Heart right ventricle (tissue), 16 donors: Measurements from ENCODE around the gene TMEM98. TPM values are rescaled to one million over a fixed set of nuclear protein-coding genes. Genes with fewer than 3 reads are reported as not detected.
A peak's percentile ranks its signal among the peaks of the same experiment; 100 is the strongest.
"Not testable (repeated sequence)": the region's sequence is repeated elsewhere in the genome, so short reads cannot be mapped to it uniquely, and the experiment has no call there.

Experiments used
- ATAC-seq, 8 donors: fragments of 200-7000 bp; cut with Tn5 transposase; one replicate each; pipeline ENCODE4 v1.9.1; 2020; ENCODE audit warnings: mild to moderate bottlenecking in 8 of 8, moderate library complexity in 8 of 8, moderate number of reproducible peaks in 1 of 8
- DNase-seq, 2 donors: peaks; one replicate each; pipeline ENCODE4 v3.0.0-alpha.2; 2020
- H3K27ac ChIP-seq, 10 donors: fragments of 200-600 bp; sonication (generic) in 2 of 10; one replicate each; pipeline versions ENCODE4 v1.5.0 to v1.8.0; 2020 to 2022; ENCODE audit warnings: mild to moderate bottlenecking in 3 of 10
- H3K27me3 ChIP-seq, 7 donors: fragments of 200-600 bp; one replicate each; pipeline ENCODE4 v1.8.0; 2021 to 2022; ENCODE audit warnings: mild to moderate bottlenecking in 2 of 7
- H3K36me3 ChIP-seq, 9 donors: fragments of 200-600 bp; sonication (generic) in 1 of 9; one replicate each; pipeline versions ENCODE4 v1.5.0 to v1.8.0; 2020 to 2022; ENCODE audit warnings: mild to moderate bottlenecking in 2 of 9
- H3K4me1 ChIP-seq, 9 donors: fragments of 200-600 bp; sonication (generic) in 1 of 9; one replicate each; pipeline versions ENCODE4 v1.5.0 to v1.8.0; 2020 to 2022; ENCODE audit warnings: mild to moderate bottlenecking in 4 of 9
- H3K4me3 ChIP-seq, 10 donors: fragments of 200-600 bp; sonication (generic) in 2 of 10; one replicate each; pipeline versions ENCODE4 v1.5.0 to v1.8.0; 2020 to 2022; ENCODE audit warnings: mild to moderate bottlenecking in 7 of 10, moderate library complexity in 2 of 10
- H3K9me3 ChIP-seq, 11 donors: fragments of 200-600 bp in 10 of 11; sonication (generic) in 2 of 11; one replicate each; pipeline versions ENCODE4 v1.5.0 to v1.8.0; 2013 to 2022; ENCODE audit warnings: mild to moderate bottlenecking in 2 of 11, control low read depth in 1 of 11, moderate library complexity in 1 of 11
- WGBS, 2 donors: extraction: QIAGEN DNeasy Blood & Tissue Kit; methylation state at CpG; one replicate each; pipeline ENCODE4 v1.1.7; 2013; ENCODE audit warnings: inconsistent platforms in 1 of 2; 5-methylcytosine and 5-hydroxymethylcytosine counted together
- intact Hi-C, 10 donors: fragments of 100-400 bp; cut with DNase I; formaldehyde crosslinking; loops; one replicate each; pipeline versions ENCODE4 v1.11.1 to v1.14.2; 2022
- polyA plus RNA-seq, 2 donors: library from polyadenylated mRNA; stranded (reverse); fragments of 200-250 nt; gene quantifications; one replicate each; pipeline ENCODE4 v1.2.3, GENCODE V29; 2013
- total RNA-seq, 10 donors: library from RNA; stranded (reverse); fragmentation: NEBNext Ultra II Directional in 3 of 10; extraction: Animal tissue kit (Norgen Biotek cat#: 25700) in 3 of 10; gene quantifications; one replicate each; pipeline versions ENCODE4 v1.2.1 to v1.2.4, GENCODE V29; 2021 to 2023
- TF ChIP-seq, protein P1 (sequence below), 9 donors: fragments of 200-600 bp; sonication (generic) in 2 of 9; IDR thresholded peaks; one replicate each; pipeline versions ENCODE4 v1.5.0 to v1.8.0; 2021 to 2022; ENCODE audit warnings: antibody characterized with exemption in 9 of 9, mild to moderate bottlenecking in 5 of 9, moderate library complexity in 1 of 9
- donor health status: Arrhythmogenic right ventricular cardiomyopathy.
- donor health status: ischemic (EF 13 %, LVEDD 7.1; RV severe dilation, severe dysfunction).
- donor health status: healthy with polysubstance abuse.
- donor health status: DM: no; HTN: yes; CAD: no.
- donor health status: DM: no; HTN: no; CAD: no.
- donor health status: ischemic (EF 25% LVEDD 6.9; RV normal size, moderate dysfunction).
- donor health status: ischemic (EF 25% LVEDD 5.7; RV mildly dilated, moderate dysfunction).
- donor health status: healthy.
- donor health status: DM: yes; HTN: yes; CAD: no.
- donor health status: Ischemic cardiomyopathy.
- donor health status: ischemic (EF 35%, LVEDD 5.7; RV mildly dilated, moderate dysfunction).
- donor health status: nonischemic (EF 11% LVEDD 7.7; RV severe dilation, severe dysfunction).
- donor health status: DM: yes; HTN: yes; CAD: no.
- donor health status: PGD.
- donor health status: ischemic (EF 29% LVEDD 5.4; RV normal size, mild dysfunction).
- donor health status: nonischemic (EF 23%, LVEDD 6.1; RV moderate dilation, normal function).

Gene TMEM98
- total and polyA plus RNA-seq, 12 donors: 5.2 to 19.5 (median 9.9) TPM

DNA sequence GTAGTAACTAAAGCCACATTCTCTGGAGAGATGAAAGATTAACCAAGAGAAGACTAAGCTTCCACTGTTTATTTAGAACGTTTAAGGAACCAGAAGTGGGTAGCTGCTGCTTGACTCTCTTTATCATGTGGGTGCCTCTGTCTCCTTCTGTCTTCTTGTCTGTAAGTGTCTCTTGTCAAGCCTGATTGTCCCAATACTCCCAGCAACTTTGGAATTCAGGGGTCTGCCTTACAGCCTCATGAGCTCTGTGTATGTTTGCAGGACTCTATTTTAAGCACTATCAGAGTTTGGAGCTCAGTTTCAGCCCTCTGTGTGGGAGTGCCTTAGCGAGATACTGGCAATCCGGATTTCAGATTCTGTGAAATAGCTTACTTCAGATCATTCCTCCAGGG, 34.4 kb downstream of the TMEM98 start:
- H3K4me1 ChIP-seq: no peaks in the 10 kb centered on the region

DNA sequence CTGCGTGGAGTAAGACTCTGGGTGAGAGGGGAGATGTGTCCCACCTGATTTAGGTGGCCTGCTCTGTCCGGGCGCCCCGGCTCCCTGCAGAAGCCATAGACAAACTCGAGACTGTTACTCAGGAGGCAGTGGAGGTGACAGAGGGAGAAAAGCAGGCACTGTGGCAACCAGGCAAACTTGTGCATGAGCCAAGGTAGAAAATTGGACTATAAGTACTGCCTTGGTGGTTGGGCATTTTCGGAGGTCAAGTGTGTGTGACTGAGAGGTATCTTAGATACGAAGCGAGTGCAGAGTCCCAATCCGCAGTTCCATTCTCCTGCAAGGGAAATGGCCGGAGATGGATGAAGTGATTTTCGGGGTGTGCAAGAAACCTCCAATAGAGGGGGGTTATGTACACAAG, 36.6 kb downstream of the TMEM98 start:
- H3K4me3 ChIP-seq: no peak overlapping the region
- H3K27me3 ChIP-seq: peaks cover 0 to 29% (median 5%) of the 10 kb centered on the region in 7 donors
- H3K27ac ChIP-seq: no peak overlapping the region
- H3K4me1 ChIP-seq: no peaks in the 10 kb centered on the region
- WGBS, 2 donors: 79% methylated on average over 11 of the region's 11 CpGs
- H3K36me3 ChIP-seq: no peaks in the 10 kb centered on the region
- H3K9me3 ChIP-seq: peaks cover 0 to 8% (median 0%) of the 10 kb centered on the region in 11 donors
- DNase-seq: no peak
- TF ChIP-seq, protein P1, sequence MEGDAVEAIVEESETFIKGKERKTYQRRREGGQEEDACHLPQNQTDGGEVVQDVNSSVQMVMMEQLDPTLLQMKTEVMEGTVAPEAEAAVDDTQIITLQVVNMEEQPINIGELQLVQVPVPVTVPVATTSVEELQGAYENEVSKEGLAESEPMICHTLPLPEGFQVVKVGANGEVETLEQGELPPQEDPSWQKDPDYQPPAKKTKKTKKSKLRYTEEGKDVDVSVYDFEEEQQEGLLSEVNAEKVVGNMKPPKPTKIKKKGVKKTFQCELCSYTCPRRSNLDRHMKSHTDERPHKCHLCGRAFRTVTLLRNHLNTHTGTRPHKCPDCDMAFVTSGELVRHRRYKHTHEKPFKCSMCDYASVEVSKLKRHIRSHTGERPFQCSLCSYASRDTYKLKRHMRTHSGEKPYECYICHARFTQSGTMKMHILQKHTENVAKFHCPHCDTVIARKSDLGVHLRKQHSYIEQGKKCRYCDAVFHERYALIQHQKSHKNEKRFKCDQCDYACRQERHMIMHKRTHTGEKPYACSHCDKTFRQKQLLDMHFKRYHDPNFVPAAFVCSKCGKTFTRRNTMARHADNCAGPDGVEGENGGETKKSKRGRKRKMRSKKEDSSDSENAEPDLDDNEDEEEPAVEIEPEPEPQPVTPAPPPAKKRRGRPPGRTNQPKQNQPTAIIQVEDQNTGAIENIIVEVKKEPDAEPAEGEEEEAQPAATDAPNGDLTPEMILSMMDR (IDR thresholded peaks at IDR 0.05): no peak
- intact Hi-C loops: no loop called here
- no peak for ATAC-seq

More for the DNA sequence above, 34.4 kb downstream of the TMEM98 start:
- no peaks in the 10 kb centered on the region for H3K36me3 ChIP-seq
- intact Hi-C loops: no loop called here
- no peaks in the 10 kb centered on the region for H3K9me3 ChIP-seq
- ATAC-seq (no peak), DNase-seq (no peak)
- H3K27ac ChIP-seq: no peak overlapping the region
- 6 to 8% methylated on average over 3 of the region's 3 CpGs for WGBS, 2 donors
- peaks cover 0 to 29% (median 10%) of the 10 kb centered on the region in 7 donors for H3K27me3 ChIP-seq
- no peak overlapping the region for H3K4me3 ChIP-seq
- TF ChIP-seq, protein P1 (IDR thresholded peaks at IDR 0.05): no peak

DNA sequence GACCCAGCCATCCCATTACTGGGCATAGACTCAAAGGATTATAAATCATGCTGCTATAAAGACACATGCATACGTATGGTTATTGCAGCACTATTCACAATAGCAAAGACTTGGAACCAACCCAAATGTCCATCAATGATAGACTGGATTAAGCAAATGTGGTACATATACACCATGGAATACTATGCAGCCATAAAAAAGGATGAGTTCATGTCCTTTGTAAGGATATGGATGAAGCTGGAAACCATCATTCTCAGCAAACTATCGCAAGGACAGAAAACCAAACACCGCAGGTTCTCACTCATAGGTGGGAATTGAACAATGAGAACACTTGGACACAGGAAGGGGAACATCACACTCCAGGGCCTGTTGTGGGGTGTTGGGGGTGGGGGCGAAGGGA, 41.3 kb downstream of the TMEM98 start:
- H3K36me3 ChIP-seq, H3K9me3 ChIP-seq, ATAC-seq, H3K4me1 ChIP-seq, H3K27me3 ChIP-seq, DNase-seq, H3K4me3 ChIP-seq, H3K27ac ChIP-seq, intact Hi-C loops: not testable (repeated sequence)
- 89 to 92% methylated on average over 4 of the region's 4 CpGs for WGBS, 2 donors

DNA sequence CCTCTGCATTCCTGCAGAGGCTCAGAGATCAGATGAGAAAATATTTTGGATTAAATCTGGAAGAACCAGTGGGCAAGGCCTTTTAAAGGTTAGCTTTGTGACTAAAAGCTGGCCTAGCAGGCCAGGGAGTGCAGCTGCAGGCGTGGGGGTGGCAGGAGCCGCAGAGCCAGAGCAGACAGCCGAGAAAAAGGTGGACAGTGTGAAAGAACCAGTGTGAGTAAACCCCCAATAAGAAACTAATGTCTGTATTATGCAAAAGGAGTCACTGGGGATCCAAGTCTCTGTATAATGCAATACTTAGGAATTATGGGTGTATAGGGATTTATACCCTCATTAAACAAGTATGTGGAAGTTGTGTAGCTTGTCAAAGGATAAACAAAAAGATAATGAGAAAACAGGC, 42.3 kb downstream of the TMEM98 start:
- Histone ChIP-seq H3K4me1 (no peaks in the 10 kb centered on the region), H3K27ac (no peak overlapping the region), H3K36me3 (no peaks in the 10 kb centered on the region), H3K27me3 (peaks cover 0 to 3% (median 0%) of the 10 kb centered on the region in 7 donors), H3K9me3 (peaks cover 0 to 8% (median 0%) of the 10 kb centered on the region in 11 donors), H3K4me3 (no peak overlapping the region)
- intact Hi-C loops: no loop called here
- peak in 2 of 8 donors; percentile 51 to 93 for ATAC-seq
- TF ChIP-seq, protein P1 (IDR thresholded peaks at IDR 0.05): no peak
- no peak for DNase-seq
- 74 to 75% methylated on average over 3 of the region's 3 CpGs for WGBS, 2 donors

DNA sequence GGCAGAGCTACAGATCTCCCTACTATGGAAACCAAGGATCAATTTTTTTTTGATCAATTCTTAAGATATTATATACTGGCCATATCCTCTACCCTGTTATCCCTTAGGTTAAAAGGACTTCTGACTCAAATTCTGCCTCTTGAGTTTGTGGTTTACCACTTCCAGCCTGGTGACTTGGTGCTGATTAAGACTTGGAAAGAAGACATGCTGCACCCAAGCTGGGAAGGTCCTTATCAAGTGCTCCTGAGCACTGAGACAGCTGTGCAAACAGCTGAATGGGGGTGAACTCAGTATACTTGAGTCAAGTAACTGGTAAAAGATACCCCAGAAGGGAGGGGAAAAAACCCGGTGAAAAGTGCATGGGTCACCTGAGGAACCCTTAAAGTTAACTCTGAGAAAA, 43.2 kb downstream of the TMEM98 start:
- Histone ChIP-seq H3K36me3 (no peaks in the 10 kb centered on the region), H3K27me3 (no peaks in the 10 kb centered on the region), H3K27ac (no peak overlapping the region), H3K4me1 (no peaks in the 10 kb centered on the region), H3K9me3 (peaks cover 0 to 8% (median 0%) of the 10 kb centered on the region in 11 donors), H3K4me3 (no peak overlapping the region)
- DNase-seq: no peak
- ATAC-seq: no peak
- WGBS, 2 donors: 85 to 93% methylated on average over 1 of the region's 1 CpG
- TF ChIP-seq, protein P1 (IDR thresholded peaks at IDR 0.05): no peak
- intact Hi-C loops: no loop called here
